ENCODE data around the gene HSPH1.

HSPH1 gene

GRCh38 chr13:31093145-31093885 is 68.4 kb downstream of the HSPH1 start:
- DNase-seq, result no peak

DNA sequence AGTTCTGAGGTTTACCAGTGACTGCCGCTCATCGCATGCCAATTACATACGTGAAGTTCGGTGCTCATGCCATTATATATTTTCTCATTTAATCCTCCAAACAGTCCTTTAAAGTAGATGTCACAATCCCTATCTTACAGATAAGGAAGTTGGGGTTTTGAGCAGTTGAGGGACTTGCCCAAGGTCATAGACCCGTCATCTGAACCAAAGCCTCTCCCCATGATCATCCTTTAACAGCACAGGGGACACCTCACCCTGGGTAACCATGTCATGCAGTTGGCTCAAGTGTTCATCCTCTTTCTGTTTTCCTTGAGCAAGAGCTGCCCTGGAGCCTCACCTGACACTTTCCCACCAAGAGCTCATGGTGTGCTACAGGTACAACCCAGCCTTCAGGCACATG is 69.1 kb downstream of the HSPH1 start:
- DNase-seq, result no peak

- no peak for DNase-seq
These were observed 70.6 kb downstream of the HSPH1 start for GRCh38 chr13:31090961-31091624.

- DNase-seq, result no peak
These were observed 71.6 kb downstream of the HSPH1 start for GRCh38 chr13:31090096-31090495.

GRCh38 chr13:31089649-31090048 is 72.1 kb downstream of the HSPH1 start:
- no peak for DNase-seq

GRCh38 chr13:31088826-31089420 is 72.8 kb downstream of the HSPH1 start:
- no peak for DNase-seq
